ENCODE measurements around the gene WDR37. TPM values are rescaled to one million over a fixed set of nuclear protein-coding genes. Genes with fewer than 3 reads are reported as not detected.
A peak's percentile ranks its signal among the peaks of the same experiment; 100 is the strongest.
"Not testable (repeated sequence)": the region's sequence is repeated elsewhere in the genome, so short reads cannot be mapped to it uniquely, and the experiment has no call there.

The WDR37 gene, protein sequence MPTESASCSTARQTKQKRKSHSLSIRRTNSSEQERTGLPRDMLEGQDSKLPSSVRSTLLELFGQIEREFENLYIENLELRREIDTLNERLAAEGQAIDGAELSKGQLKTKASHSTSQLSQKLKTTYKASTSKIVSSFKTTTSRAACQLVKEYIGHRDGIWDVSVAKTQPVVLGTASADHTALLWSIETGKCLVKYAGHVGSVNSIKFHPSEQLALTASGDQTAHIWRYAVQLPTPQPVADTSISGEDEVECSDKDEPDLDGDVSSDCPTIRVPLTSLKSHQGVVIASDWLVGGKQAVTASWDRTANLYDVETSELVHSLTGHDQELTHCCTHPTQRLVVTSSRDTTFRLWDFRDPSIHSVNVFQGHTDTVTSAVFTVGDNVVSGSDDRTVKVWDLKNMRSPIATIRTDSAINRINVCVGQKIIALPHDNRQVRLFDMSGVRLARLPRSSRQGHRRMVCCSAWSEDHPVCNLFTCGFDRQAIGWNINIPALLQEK
- total RNA-seq (12.2 TPM), polyA plus RNA-seq (8.9 TPM)

GRCh38 chr10:1056326-1057105 is at the start of gene WDR37:
Gene WDR37 (plus strand): TSS chr10:1056385. CDS start chr10:1072156, 15,771 bp downstream.
- DNase-seq (ENCODE audit: extremely low spot score) = peak; percentile 28
- Histone ChIP-seq H3K4me1 (ENCODE audit: insufficient read depth) (peaks cover 2% of the 10 kb centered on the region), H3K4me3 (ENCODE audit: low read depth, low read length) (peak within 1 kb of the TSS; percentile 83), H3K27ac (ENCODE audit: low read depth) (peak within 1 kb of the TSS; percentile 99), H3K36me3 (ENCODE audit: insufficient read depth) (no peaks in the 10 kb centered on the region)
- under 1% methylated on average over 87 of the region's 87 CpGs for WGBS

- no peak for DNase-seq (ENCODE audit: extremely low spot score)
- 96% methylated on average over 9 of the region's 9 CpGs for WGBS
- H3K36me3 ChIP-seq (ENCODE audit: insufficient read depth) = peaks cover 3% of the 10 kb centered on the region
- H3K4me3 ChIP-seq (ENCODE audit: low read depth, low read length) = no peak overlapping the region
- no peaks in the 10 kb centered on the region for H3K4me1 ChIP-seq (ENCODE audit: insufficient read depth)
- H3K27ac ChIP-seq (ENCODE audit: low read depth) = no peak overlapping the region
These were observed 49.6 kb upstream of the WDR37 start for GRCh38 chr10:1006573-1006972.

GRCh38 chr10:1007583-1007982 is 48.6 kb upstream of the WDR37 start:
- Histone ChIP-seq H3K27ac (ENCODE audit: low read depth) (no peak overlapping the region), H3K4me1 (ENCODE audit: insufficient read depth) (no peaks in the 10 kb centered on the region), H3K4me3 (ENCODE audit: low read depth, low read length) (no peak overlapping the region), H3K36me3 (ENCODE audit: insufficient read depth) (peaks cover 3% of the 10 kb centered on the region)
- no peak for DNase-seq (ENCODE audit: extremely low spot score)
- 73% methylated on average over 10 of the region's 10 CpGs for WGBS

DNA sequence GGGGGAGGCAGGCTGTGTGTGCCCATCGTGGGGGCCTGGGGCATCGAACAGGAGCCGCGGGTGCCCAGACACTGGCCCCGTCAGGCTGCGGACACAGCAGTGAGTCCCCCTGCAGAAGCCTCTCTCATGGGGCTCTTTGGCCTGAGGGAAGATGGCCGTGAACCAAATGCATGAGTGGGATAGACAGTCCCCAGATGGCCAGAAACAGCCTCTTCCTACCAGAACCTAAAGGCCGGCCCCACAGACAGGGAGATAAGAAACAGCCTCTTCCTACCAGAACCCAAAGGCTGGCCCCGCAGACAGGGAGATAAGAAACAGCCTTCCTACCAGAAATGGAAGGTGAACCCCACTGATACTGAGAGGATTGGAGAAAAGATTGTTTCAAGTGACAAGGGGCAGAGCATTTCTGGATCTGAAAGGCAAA is 47.1 kb upstream of the WDR37 start:
- Histone ChIP-seq H3K36me3 (ENCODE audit: insufficient read depth) (peaks cover 3% of the 10 kb centered on the region), H3K4me3 (ENCODE audit: low read depth, low read length) (no peak overlapping the region), H3K27ac (ENCODE audit: low read depth) (no peak overlapping the region), H3K4me1 (ENCODE audit: insufficient read depth) (no peaks in the 10 kb centered on the region)
- WGBS = 56% methylated on average over 9 of the region's 9 CpGs
- no peak for DNase-seq (ENCODE audit: extremely low spot score)

DNA sequence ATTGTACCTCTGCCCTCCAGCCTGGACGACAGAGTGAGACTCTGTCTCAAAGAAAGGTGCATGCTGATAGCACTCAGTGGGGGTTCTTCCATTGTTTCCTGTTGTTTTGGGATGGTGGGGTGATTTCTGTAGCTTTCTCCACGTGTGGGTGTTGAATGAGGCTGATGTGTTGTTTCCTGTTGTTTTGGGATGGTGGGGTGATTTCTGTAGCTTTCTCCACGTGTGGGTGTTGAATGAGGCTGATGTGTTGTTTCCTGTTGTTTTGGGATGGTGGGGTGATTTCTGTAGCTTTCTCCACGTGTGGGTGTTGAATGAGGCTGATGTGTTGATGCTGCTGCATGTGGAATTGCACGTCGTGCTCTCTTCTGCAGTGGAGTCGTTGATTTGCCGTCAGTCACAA is 46.2 kb upstream of the WDR37 start:
- H3K36me3 ChIP-seq (ENCODE audit: insufficient read depth); H3K4me3 ChIP-seq (ENCODE audit: low read depth, low read length); H3K4me1 ChIP-seq (ENCODE audit: insufficient read depth); H3K27ac ChIP-seq (ENCODE audit: low read depth); DNase-seq (ENCODE audit: extremely low spot score): not testable (repeated sequence)
- 69% methylated on average over 8 of the region's 8 CpGs for WGBS

DNA sequence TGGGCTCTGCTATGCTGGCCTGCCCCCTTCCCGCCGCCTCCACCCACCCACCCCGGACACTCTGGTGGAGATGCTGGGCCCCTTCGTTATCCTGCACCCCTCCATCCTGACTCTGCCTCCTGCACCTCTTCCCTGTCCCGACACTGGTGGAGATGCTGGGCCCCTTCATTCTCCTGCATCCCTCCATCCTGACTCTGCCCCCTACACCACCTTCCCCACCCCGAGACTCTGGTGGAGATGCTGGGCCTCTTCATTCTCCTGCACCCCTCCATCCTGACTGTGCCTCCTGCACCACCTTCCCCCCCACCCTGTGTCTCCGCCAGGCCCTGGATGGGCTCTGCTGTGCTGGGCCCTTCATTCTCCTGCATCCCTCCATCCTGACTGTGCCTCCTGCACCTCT is 45.5 kb upstream of the WDR37 start:
- Histone ChIP-seq H3K27ac (ENCODE audit: low read depth) (no peak overlapping the region), H3K4me1 (ENCODE audit: insufficient read depth) (no peaks in the 10 kb centered on the region), H3K4me3 (ENCODE audit: low read depth, low read length) (no peak overlapping the region), H3K36me3 (ENCODE audit: insufficient read depth) (peaks cover 3% of the 10 kb centered on the region)
- no peak for DNase-seq (ENCODE audit: extremely low spot score)
- WGBS = 96% methylated on average over 7 of the region's 7 CpGs

DNA sequence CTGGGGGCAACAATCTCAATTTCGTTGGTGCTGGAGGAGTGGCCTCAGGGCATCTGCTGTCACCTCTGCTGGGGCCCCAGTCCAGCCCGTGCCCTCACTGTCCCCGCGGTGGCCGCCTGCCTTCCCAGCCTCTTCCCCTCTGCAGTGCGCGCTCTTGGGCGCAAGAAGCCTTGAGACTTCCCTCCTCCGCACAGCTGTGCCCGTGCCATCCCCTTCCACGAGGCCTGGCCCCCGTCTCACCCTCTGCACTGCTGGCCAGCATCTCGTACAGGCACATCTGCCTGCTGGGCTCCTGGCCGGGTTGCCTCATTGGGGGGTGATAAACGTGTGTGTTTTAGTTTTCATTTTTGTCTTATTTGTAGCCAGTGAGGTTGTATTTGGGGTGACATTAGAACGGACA is 44.5 kb upstream of the WDR37 start:
- no peak overlapping the region for H3K27ac ChIP-seq (ENCODE audit: low read depth)
- WGBS = 93% methylated on average over 16 of the region's 16 CpGs

GRCh38 chr10:1015688-1016087 is 40.5 kb upstream of the WDR37 start:
- Histone ChIP-seq H3K4me1 (ENCODE audit: insufficient read depth) (no peaks in the 10 kb centered on the region), H3K36me3 (ENCODE audit: insufficient read depth) (no peaks in the 10 kb centered on the region)
- WGBS = 96% methylated on average over 11 of the region's 11 CpGs

More for the DNA sequence above, 44.5 kb upstream of the WDR37 start:
- no peak for DNase-seq (ENCODE audit: extremely low spot score)
- Histone ChIP-seq H3K4me1 (ENCODE audit: insufficient read depth) (no peaks in the 10 kb centered on the region), H3K4me3 (ENCODE audit: low read depth, low read length) (no peak overlapping the region), H3K36me3 (ENCODE audit: insufficient read depth) (peaks cover 3% of the 10 kb centered on the region)

GRCh38 chr10:1019362-1019761 is 36.8 kb upstream of the WDR37 start:
- 94% methylated on average over 10 of the region's 10 CpGs for WGBS
- no peaks in the 10 kb centered on the region for H3K36me3 ChIP-seq (ENCODE audit: insufficient read depth)

More at GRCh38 chr10:1015688-1016087, 40.5 kb upstream of the WDR37 start:
- no peak for DNase-seq (ENCODE audit: extremely low spot score)
- no peak overlapping the region for H3K27ac ChIP-seq (ENCODE audit: low read depth)
- H3K4me3 ChIP-seq (ENCODE audit: low read depth, low read length) = no peak overlapping the region

GRCh38 chr10:1020460-1020859 is 35.7 kb upstream of the WDR37 start:
- Histone ChIP-seq H3K4me3 (ENCODE audit: low read depth, low read length) (no peak overlapping the region), H3K4me1 (ENCODE audit: insufficient read depth) (no peaks in the 10 kb centered on the region), H3K27ac (ENCODE audit: low read depth) (no peak overlapping the region), H3K36me3 (ENCODE audit: insufficient read depth) (no peaks in the 10 kb centered on the region)
- no peak for DNase-seq (ENCODE audit: extremely low spot score)
- WGBS = 93% methylated on average over 10 of the region's 10 CpGs

More at GRCh38 chr10:1019362-1019761, 36.8 kb upstream of the WDR37 start:
- no peak overlapping the region for H3K27ac ChIP-seq (ENCODE audit: low read depth)
- H3K4me1 ChIP-seq (ENCODE audit: insufficient read depth) = no peaks in the 10 kb centered on the region
- DNase-seq (ENCODE audit: extremely low spot score) = no peak
- no peak overlapping the region for H3K4me3 ChIP-seq (ENCODE audit: low read depth, low read length)

GRCh38 chr10:1020958-1021357 is 35.2 kb upstream of the WDR37 start:
- no peaks in the 10 kb centered on the region for H3K36me3 ChIP-seq (ENCODE audit: insufficient read depth)
- 93% methylated on average over 9 of the region's 9 CpGs for WGBS
- H3K27ac ChIP-seq (ENCODE audit: low read depth) = no peak overlapping the region
- no peak overlapping the region for H3K4me3 ChIP-seq (ENCODE audit: low read depth, low read length)
- no peak for DNase-seq (ENCODE audit: extremely low spot score)
- H3K4me1 ChIP-seq (ENCODE audit: insufficient read depth) = no peaks in the 10 kb centered on the region

- Histone ChIP-seq H3K4me3 (ENCODE audit: low read depth, low read length) (no peak overlapping the region), H3K27ac (ENCODE audit: low read depth) (no peak overlapping the region), H3K36me3 (ENCODE audit: insufficient read depth) (no peaks in the 10 kb centered on the region), H3K4me1 (ENCODE audit: insufficient read depth) (no peaks in the 10 kb centered on the region)
- WGBS = 78% methylated on average over 12 of the region's 12 CpGs
- DNase-seq (ENCODE audit: extremely low spot score) = no peak
These were observed 33.8 kb upstream of the WDR37 start for GRCh38 chr10:1022413-1022812.

- H3K27ac ChIP-seq (ENCODE audit: low read depth) = no peak overlapping the region
- no peak overlapping the region for H3K4me3 ChIP-seq (ENCODE audit: low read depth, low read length)
- H3K36me3 ChIP-seq (ENCODE audit: insufficient read depth) = no peaks in the 10 kb centered on the region
- 92% methylated on average over 12 of the region's 12 CpGs for whole genome bisulfite sequencing
- DNase-seq (ENCODE audit: extremely low spot score) = no peak
- H3K4me1 ChIP-seq (ENCODE audit: insufficient read depth) = no peaks in the 10 kb centered on the region
These were observed 32.1 kb upstream of the WDR37 start for GRCh38 chr10:1024103-1024502.

DNA sequence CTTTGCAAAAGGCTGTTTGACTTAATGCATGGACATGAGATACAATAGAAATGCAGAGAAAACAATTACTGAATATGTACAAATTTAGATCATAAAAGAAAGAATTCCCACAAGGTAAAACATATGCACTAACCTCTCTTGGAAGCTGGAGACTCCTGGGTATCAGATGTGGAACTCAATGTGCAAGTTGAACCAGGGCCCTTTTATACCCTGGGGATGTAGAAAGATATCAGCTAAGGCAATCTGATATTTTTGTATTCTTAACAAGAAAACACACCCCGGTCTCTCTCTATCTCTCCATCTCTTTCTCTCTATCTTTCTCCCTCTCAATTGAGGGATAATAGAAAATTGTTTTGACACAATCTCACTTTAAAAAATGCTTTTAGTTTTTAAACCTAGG is 30.5 kb upstream of the WDR37 start, which contains the start of gene IDI2:
TSS of gene IDI2 (minus strand) at position 177 of the 400 bp plus-strand sequence. CDS start 1,136 bp downstream, outside the sequence.
- DNase-seq (ENCODE audit: extremely low spot score) = no peak
- Histone ChIP-seq H3K27ac (ENCODE audit: low read depth) (no peak within 1 kb of the TSS), H3K4me1 (ENCODE audit: insufficient read depth) (no peaks in the 10 kb centered on the region), H3K4me3 (ENCODE audit: low read depth, low read length) (no peak within 1 kb of the TSS), H3K36me3 (ENCODE audit: insufficient read depth) (no peaks in the 10 kb centered on the region)
- 77% methylated on average over 1 of the region's 1 CpG for WGBS
